Thyroid gland (tissue), 4 donors: ENCODE data around the gene GCLM.

Experiments used
- POLR2A ChIP-seq, 2 donors: fragments of 450-650 bp; IDR thresholded peaks; one replicate each; pipeline ENCODE4 v1.6.1; 2017; ENCODE audit warnings: antibody characterized with exemption in 2 of 2, mild to moderate bottlenecking in 2 of 2, moderate library complexity in 1 of 2
- TF ChIP-seq, protein P1 (sequence below), 6 experiments: fragments of 200-600 bp in 3 of 6; fragments of 450-650 bp in 3 of 6; sonication (generic) in 3 of 6; IDR thresholded peaks; one replicate each; pipeline ENCODE4 v1.5.1; 2016 to 2019; ENCODE audit warnings: antibody characterized with exemption in 6 of 6, mild to moderate bottlenecking in 2 of 6, inconsistent platforms in 1 of 6, moderate library complexity in 1 of 6

DNA sequence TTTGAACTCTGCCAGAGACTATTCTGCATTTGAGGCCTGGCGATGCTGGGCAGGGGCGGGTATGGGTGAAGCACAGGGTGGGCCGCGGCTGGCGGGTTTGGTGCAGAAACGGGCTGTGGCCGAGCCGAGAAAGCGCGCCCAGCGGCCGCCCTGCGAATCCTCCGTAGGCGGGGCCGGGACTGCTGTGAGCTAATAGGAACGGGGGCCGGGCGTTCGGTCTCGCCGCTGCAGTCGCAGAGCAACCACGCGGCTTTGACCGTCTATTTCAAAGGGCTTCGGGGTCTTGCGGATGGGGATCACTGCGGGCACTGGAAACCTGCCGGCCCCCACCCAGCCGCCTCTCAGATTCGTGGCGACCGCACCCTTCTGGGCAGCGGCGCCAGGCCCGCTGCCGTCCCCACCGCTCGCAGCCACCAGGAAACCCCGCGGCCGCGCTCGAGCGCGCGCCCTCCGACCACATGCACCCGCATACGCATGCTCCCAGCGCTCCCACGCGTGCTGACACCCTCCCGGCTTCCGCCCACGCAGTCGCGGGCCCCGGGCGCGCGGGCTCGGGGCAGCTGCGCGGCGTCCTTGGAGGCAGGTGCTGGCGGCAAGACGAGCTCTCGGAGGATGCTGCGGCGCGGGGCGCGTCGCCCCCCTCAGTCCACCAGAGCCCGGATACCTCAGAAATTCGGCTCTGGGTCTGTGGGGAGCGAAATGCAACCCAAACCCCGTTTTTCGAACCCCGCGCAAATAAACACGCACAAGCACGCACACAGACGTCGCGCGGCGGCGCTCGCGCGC is 62.8 kb downstream of the GCLM start:
- TF ChIP-seq, protein P1, sequence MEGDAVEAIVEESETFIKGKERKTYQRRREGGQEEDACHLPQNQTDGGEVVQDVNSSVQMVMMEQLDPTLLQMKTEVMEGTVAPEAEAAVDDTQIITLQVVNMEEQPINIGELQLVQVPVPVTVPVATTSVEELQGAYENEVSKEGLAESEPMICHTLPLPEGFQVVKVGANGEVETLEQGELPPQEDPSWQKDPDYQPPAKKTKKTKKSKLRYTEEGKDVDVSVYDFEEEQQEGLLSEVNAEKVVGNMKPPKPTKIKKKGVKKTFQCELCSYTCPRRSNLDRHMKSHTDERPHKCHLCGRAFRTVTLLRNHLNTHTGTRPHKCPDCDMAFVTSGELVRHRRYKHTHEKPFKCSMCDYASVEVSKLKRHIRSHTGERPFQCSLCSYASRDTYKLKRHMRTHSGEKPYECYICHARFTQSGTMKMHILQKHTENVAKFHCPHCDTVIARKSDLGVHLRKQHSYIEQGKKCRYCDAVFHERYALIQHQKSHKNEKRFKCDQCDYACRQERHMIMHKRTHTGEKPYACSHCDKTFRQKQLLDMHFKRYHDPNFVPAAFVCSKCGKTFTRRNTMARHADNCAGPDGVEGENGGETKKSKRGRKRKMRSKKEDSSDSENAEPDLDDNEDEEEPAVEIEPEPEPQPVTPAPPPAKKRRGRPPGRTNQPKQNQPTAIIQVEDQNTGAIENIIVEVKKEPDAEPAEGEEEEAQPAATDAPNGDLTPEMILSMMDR (IDR thresholded peaks at IDR 0.05): peak in 3 of 6 experiments; percentile 35 to 51 (median 39)
- TF ChIP-seq POLR2A (IDR thresholded peaks at IDR 0.05): peak in 1 of 2 donors; percentile 83
